BE2C (cell line): ENCODE measurements around the gene TKTL1.
"Not testable (repeated sequence)": the region's sequence is repeated elsewhere in the genome, so short reads cannot be mapped to it uniquely, and the experiment has no call there.

Experiments used
- DNase-seq: peaks from one replicate; pipeline ENCODE4 v3.0.0-alpha.2; 2020
- H3K27me3 ChIP-seq: fragments of 250-450 bp; sonication (Bioruptor Pico); 2 replicates; pipeline ENCODE4 v1.5.1; 2020; ENCODE audit warnings: mild to moderate bottlenecking
- H3K36me3 ChIP-seq: fragments of 250-450 bp; sonication (Bioruptor Pico); 2 replicates; pipeline ENCODE4 v1.5.1; 2020; ENCODE audit warnings: mild to moderate bottlenecking
- H3K4me1 ChIP-seq: fragments of 250-450 bp; sonication (Bioruptor Pico); 2 replicates; pipeline ENCODE4 v1.5.1; 2020
- H3K4me3 ChIP-seq: 2 replicates; pipeline ENCODE4 v1.5.1; 2011; ENCODE audit warnings: low read depth, low read length
- H3K9me3 ChIP-seq: fragments of 250-450 bp; sonication (Bioruptor Pico); 2 replicates; pipeline ENCODE4 v1.5.1; 2020
- CTCF ChIP-seq: IDR thresholded peaks from 2 replicates; pipeline ENCODE4 v1.5.1; 2012; ENCODE audit warnings: mild to moderate bottlenecking, low read depth, low read length

Gene TKTL1

GRCh38 chrX:154328646-154329045, 33.1 kb downstream of the TKTL1 start:
- Histone ChIP-seq H3K27me3 (no peaks in the 10 kb centered on the region), H3K36me3 (no peaks in the 10 kb centered on the region), H3K4me1 (no peaks in the 10 kb centered on the region), H3K9me3 (no peaks in the 10 kb centered on the region), H3K4me3 (no peak overlapping the region)
- no peak for TF ChIP-seq CTCF
- DNase-seq: no peak

GRCh38 chrX:154329294-154329693, 33.7 kb downstream of the TKTL1 start:
- TF ChIP-seq CTCF: no peak

GRCh38 chrX:154332561-154332960, 37.0 kb downstream of the TKTL1 start:
- H3K27me3 ChIP-seq: no peaks in the 10 kb centered on the region
- no peaks in the 10 kb centered on the region for H3K36me3 ChIP-seq
- no peaks in the 10 kb centered on the region for H3K4me1 ChIP-seq
- no peaks in the 10 kb centered on the region for H3K9me3 ChIP-seq
- no peak overlapping the region for H3K4me3 ChIP-seq
- no peak for DNase-seq
- TF ChIP-seq CTCF: no peak

More at GRCh38 chrX:154329294-154329693, 33.7 kb downstream of the TKTL1 start:
- H3K4me3 ChIP-seq: no peak overlapping the region
- H3K36me3 ChIP-seq: no peaks in the 10 kb centered on the region
- H3K4me1 ChIP-seq: no peaks in the 10 kb centered on the region
- H3K9me3 ChIP-seq: no peaks in the 10 kb centered on the region
- no peaks in the 10 kb centered on the region for H3K27me3 ChIP-seq
- DNase-seq: no peak

GRCh38 chrX:154333116-154333515, 37.5 kb downstream of the TKTL1 start:
- Histone ChIP-seq H3K27me3 (no peaks in the 10 kb centered on the region), H3K4me1 (no peaks in the 10 kb centered on the region), H3K9me3 (no peaks in the 10 kb centered on the region), H3K36me3 (no peaks in the 10 kb centered on the region), H3K4me3 (no peak overlapping the region)
- DNase-seq: no peak
- TF ChIP-seq CTCF: no peak

- H3K4me1 ChIP-seq: no peaks in the 10 kb centered on the region
- DNase-seq: no peak
These were observed 38.3 kb downstream of the TKTL1 start for GRCh38 chrX:154333837-154334271.

GRCh38 chrX:154334496-154334895, 38.9 kb downstream of the TKTL1 start:
- H3K27me3 ChIP-seq: no peaks in the 10 kb centered on the region
- H3K4me1 ChIP-seq: no peaks in the 10 kb centered on the region
- DNase-seq: no peak
- H3K4me3 ChIP-seq: no peak overlapping the region
- no peaks in the 10 kb centered on the region for H3K9me3 ChIP-seq
- TF ChIP-seq CTCF: no peak
- H3K36me3 ChIP-seq: no peaks in the 10 kb centered on the region

More at GRCh38 chrX:154333837-154334271, 38.3 kb downstream of the TKTL1 start:
- H3K36me3 ChIP-seq: no peaks in the 10 kb centered on the region
- no peak for TF ChIP-seq CTCF
- H3K4me3 ChIP-seq: no peak overlapping the region
- no peaks in the 10 kb centered on the region for H3K9me3 ChIP-seq
- H3K27me3 ChIP-seq: no peaks in the 10 kb centered on the region

GRCh38 chrX:154341399-154342298, 46.1 kb downstream of the TKTL1 start:
- not testable (repeated sequence) for H3K9me3 ChIP-seq, H3K4me1 ChIP-seq, H3K4me3 ChIP-seq, H3K27me3 ChIP-seq, DNase-seq, H3K36me3 ChIP-seq

GRCh38 chrX:154343063-154343462, 47.5 kb downstream of the TKTL1 start:
- H3K36me3 ChIP-seq, H3K4me3 ChIP-seq, H3K9me3 ChIP-seq, DNase-seq, H3K27me3 ChIP-seq, H3K4me1 ChIP-seq: not testable (repeated sequence)

GRCh38 chrX:154343620-154344019, 48.0 kb downstream of the TKTL1 start:
- not testable (repeated sequence) for H3K9me3 ChIP-seq, H3K4me1 ChIP-seq, H3K4me3 ChIP-seq, DNase-seq, H3K27me3 ChIP-seq, H3K36me3 ChIP-seq
